ENCODE data around the gene DNAH9. TPM values are rescaled to one million over a fixed set of nuclear protein-coding genes. Genes with fewer than 3 reads are reported as not detected.

The DNAH9 gene
- polyA plus RNA-seq, 1 donor from 2014 or later, result 2.0 TPM

DNA sequence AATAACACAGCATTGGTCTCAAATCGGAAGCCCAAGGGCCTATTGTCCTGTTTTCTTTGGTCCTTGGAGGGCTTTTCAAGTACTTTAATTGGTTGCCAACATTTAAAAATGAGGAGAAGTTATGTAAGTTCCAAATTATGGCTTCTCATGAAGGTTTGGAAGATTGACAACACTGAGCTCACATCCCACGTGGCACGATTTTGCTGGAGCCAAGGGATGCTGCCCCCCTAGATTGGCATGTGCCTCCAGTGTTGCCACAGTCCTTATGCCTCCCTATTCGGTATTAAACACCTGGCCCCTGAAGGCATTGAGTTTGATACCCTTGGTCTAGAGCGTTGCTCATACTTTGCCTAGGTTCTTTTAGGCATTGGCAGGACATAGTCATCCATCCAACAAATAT lies 291.0 kb downstream of the DNAH9 start:
- Histone ChIP-seq H3K9me2 (ENCODE audit: insufficient read depth, low read length) (no peaks in the 10 kb centered on the region), H3K36me3 (ENCODE audit: insufficient read depth, low read length) (no peaks in the 10 kb centered on the region), H3K27ac (ENCODE audit: low read length) (no peak overlapping the region), H3K9me3 (ENCODE audit: low read length) (no peaks in the 10 kb centered on the region), H3K27me3 (ENCODE audit: insufficient read depth, low read depth, low read length) (no peaks in the 10 kb centered on the region), H3F3A (ENCODE audit: insufficient read depth, low read length, poor library complexity, severe bottlenecking) (no peaks in the 10 kb centered on the region), H3K9ac (ENCODE audit: low read length) (no peak overlapping the region), H2AFZ (ENCODE audit: low read depth, low read length) (no peak overlapping the region), H3K4me2 (ENCODE audit: low read length) (no peak overlapping the region), H3K4me3 (ENCODE audit: low read length) (no peak overlapping the region), H3K79me2 (replicated peaks; ENCODE audit: insufficient read depth, low read length) (no peaks in the 10 kb centered on the region), H4K20me1 (ENCODE audit: insufficient read depth) (no peaks in the 10 kb centered on the region)
- no peak for TF ChIP-seq CTCF (IDR thresholded peaks at IDR 0.05; ENCODE audit: poor library complexity, severe bottlenecking)
- TF ChIP-seq MXI1 (conservative IDR thresholded peaks at IDR 0.05; ENCODE audit: poor library complexity, severe bottlenecking), result no peak
- TF ChIP-seq, protein P1, sequence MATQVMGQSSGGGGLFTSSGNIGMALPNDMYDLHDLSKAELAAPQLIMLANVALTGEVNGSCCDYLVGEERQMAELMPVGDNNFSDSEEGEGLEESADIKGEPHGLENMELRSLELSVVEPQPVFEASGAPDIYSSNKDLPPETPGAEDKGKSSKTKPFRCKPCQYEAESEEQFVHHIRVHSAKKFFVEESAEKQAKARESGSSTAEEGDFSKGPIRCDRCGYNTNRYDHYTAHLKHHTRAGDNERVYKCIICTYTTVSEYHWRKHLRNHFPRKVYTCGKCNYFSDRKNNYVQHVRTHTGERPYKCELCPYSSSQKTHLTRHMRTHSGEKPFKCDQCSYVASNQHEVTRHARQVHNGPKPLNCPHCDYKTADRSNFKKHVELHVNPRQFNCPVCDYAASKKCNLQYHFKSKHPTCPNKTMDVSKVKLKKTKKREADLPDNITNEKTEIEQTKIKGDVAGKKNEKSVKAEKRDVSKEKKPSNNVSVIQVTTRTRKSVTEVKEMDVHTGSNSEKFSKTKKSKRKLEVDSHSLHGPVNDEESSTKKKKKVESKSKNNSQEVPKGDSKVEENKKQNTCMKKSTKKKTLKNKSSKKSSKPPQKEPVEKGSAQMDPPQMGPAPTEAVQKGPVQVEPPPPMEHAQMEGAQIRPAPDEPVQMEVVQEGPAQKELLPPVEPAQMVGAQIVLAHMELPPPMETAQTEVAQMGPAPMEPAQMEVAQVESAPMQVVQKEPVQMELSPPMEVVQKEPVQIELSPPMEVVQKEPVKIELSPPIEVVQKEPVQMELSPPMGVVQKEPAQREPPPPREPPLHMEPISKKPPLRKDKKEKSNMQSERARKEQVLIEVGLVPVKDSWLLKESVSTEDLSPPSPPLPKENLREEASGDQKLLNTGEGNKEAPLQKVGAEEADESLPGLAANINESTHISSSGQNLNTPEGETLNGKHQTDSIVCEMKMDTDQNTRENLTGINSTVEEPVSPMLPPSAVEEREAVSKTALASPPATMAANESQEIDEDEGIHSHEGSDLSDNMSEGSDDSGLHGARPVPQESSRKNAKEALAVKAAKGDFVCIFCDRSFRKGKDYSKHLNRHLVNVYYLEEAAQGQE (IDR thresholded peaks at IDR 0.05; ENCODE audit: borderline replicate concordance), result no peak
- no peak for TF ChIP-seq EZH2 (IDR thresholded peaks at IDR 0.05; ENCODE audit: borderline replicate concordance, insufficient read depth, low read length, poor library complexity, severe bottlenecking)

GRCh38 chr17:11893862-11894261 lies 295.6 kb downstream of the DNAH9 start:
- H3K27ac ChIP-seq (ENCODE audit: low read length), result no peak overlapping the region
- TF ChIP-seq EZH2 (IDR thresholded peaks at IDR 0.05; ENCODE audit: borderline replicate concordance, insufficient read depth, low read length, poor library complexity, severe bottlenecking) (no peak), EP300 (conservative IDR thresholded peaks at IDR 0.05; ENCODE audit: poor library complexity, severe bottlenecking) (peak; percentile 93), POLR2AphosphoS5 (IDR thresholded peaks at IDR 0.05) (peak; percentile 77), RAD21 (conservative IDR thresholded peaks at IDR 0.05) (no peak), SMC3 (conservative IDR thresholded peaks at IDR 0.05; ENCODE audit: poor library complexity) (no peak)
- TF ChIP-seq, protein P1 (IDR thresholded peaks at IDR 0.05; ENCODE audit: borderline replicate concordance), result no peak
- H3K9ac ChIP-seq (ENCODE audit: low read length), result no peak overlapping the region
- no peaks in the 10 kb centered on the region for H3K9me3 ChIP-seq (ENCODE audit: low read length)
- no peak overlapping the region for H3K4me2 ChIP-seq (ENCODE audit: low read length)
- no peak overlapping the region for H2AFZ ChIP-seq (ENCODE audit: low read depth, low read length)
- H3K79me2 ChIP-seq (replicated peaks; ENCODE audit: insufficient read depth, low read length), result no peaks in the 10 kb centered on the region
- no peaks in the 10 kb centered on the region for H3K9me2 ChIP-seq (ENCODE audit: insufficient read depth, low read length)
- no peaks in the 10 kb centered on the region for H3K27me3 ChIP-seq (ENCODE audit: insufficient read depth, low read depth, low read length)
- no peak overlapping the region for H3K4me3 ChIP-seq (ENCODE audit: low read length)
- no peaks in the 10 kb centered on the region for H3F3A ChIP-seq (ENCODE audit: insufficient read depth, low read length, poor library complexity, severe bottlenecking)
- H3K36me3 ChIP-seq (ENCODE audit: insufficient read depth, low read length), result no peaks in the 10 kb centered on the region
- H4K20me1 ChIP-seq (ENCODE audit: insufficient read depth), result no peaks in the 10 kb centered on the region

All from neural cell (in vitro differentiated cells).